ENCODE results near the gene GCKR. TPM values are rescaled to one million over a fixed set of nuclear protein-coding genes. Genes with fewer than 3 reads are reported as not detected.
"Not testable (repeated sequence)": the region's sequence is repeated elsewhere in the genome, so short reads cannot be mapped to it uniquely, and the experiment has no call there.

GCKR gene
- total RNA-seq, 2 experiments from 2014 or later = not detected

GRCh38 chr2:27552941-27553340 lies 56.3 kb downstream of the GCKR start:
- ChIA-PET POLR2A (interaction anchor here (0.6 kb wide), 1 partner anchor 26 kb away, joined by 4 read pairs; no protein-coding TSS in a partner anchor), CTCF (no interaction called here)
- ATAC-seq = no peak
- no peaks in the 10 kb centered on the region for H3K4me1 Mint-ChIP-seq (ENCODE audit: low read depth)
- no peaks in the 10 kb centered on the region for H3K36me3 Mint-ChIP-seq (ENCODE audit: low read depth)
- no peak overlapping the region for H3K27ac Mint-ChIP-seq
- DNase-seq = no peak
- no peaks in the 10 kb centered on the region for H3K9me3 Mint-ChIP-seq (ENCODE audit: insufficient read depth)
- peaks cover 18% of the 10 kb centered on the region for H3K27me3 Mint-ChIP-seq (ENCODE audit: low read depth)
- H3K4me3 Mint-ChIP-seq = no peak overlapping the region

GRCh38 chr2:27554451-27554850 lies 57.8 kb downstream of the GCKR start:
- H3K27ac Mint-ChIP-seq; H3K9me3 Mint-ChIP-seq (ENCODE audit: insufficient read depth); H3K4me1 Mint-ChIP-seq (ENCODE audit: low read depth); POLR2A ChIA-PET; DNase-seq; ATAC-seq; H3K4me3 Mint-ChIP-seq; CTCF ChIA-PET; H3K36me3 Mint-ChIP-seq (ENCODE audit: low read depth): not testable (repeated sequence)
- H3K27me3 Mint-ChIP-seq (ENCODE audit: low read depth) = peaks cover 18% of the 10 kb centered on the region

- Mint-ChIP-seq H3K27me3 (ENCODE audit: low read depth) (peaks cover 10% of the 10 kb centered on the region), H3K36me3 (ENCODE audit: low read depth) (no peaks in the 10 kb centered on the region), H3K4me3 (no peak overlapping the region), H3K9me3 (ENCODE audit: insufficient read depth) (no peaks in the 10 kb centered on the region), H3K4me1 (ENCODE audit: low read depth) (no peaks in the 10 kb centered on the region), H3K27ac (no peak overlapping the region)
- ChIA-PET CTCF (no interaction called here), POLR2A (no interaction called here)
- DNase-seq (peak; percentile 7), ATAC-seq (no peak)
Observed at GRCh38 chr2:27559228-27559627, 62.6 kb downstream of the GCKR start.

- H3K4me1 Mint-ChIP-seq (ENCODE audit: low read depth) = no peaks in the 10 kb centered on the region
- DNase-seq (no peak), ATAC-seq (no peak)
- no peaks in the 10 kb centered on the region for H3K9me3 Mint-ChIP-seq (ENCODE audit: insufficient read depth)
- H3K4me3 Mint-ChIP-seq = no peak overlapping the region
- H3K36me3 Mint-ChIP-seq (ENCODE audit: low read depth) = no peaks in the 10 kb centered on the region
- peaks cover 21% of the 10 kb centered on the region for H3K27me3 Mint-ChIP-seq (ENCODE audit: low read depth)
- ChIA-PET POLR2A (no interaction called here), CTCF (no interaction called here)
- no peak overlapping the region for H3K27ac Mint-ChIP-seq
Observed at GRCh38 chr2:27561060-27561459, 64.4 kb downstream of the GCKR start.

GRCh38 chr2:27566628-27567027 lies 70.0 kb downstream of the GCKR start:
- H3K9me3 Mint-ChIP-seq (ENCODE audit: insufficient read depth) = no peaks in the 10 kb centered on the region
- ChIA-PET POLR2A (interaction anchor here (0.6 kb wide), 1 partner anchor 90 kb away, joined by 3 read pairs; no protein-coding TSS in a partner anchor), CTCF (no interaction called here)
- H3K36me3 Mint-ChIP-seq (ENCODE audit: low read depth) = peaks cover 2% of the 10 kb centered on the region
- DNase-seq = no peak
- no peaks in the 10 kb centered on the region for H3K4me1 Mint-ChIP-seq (ENCODE audit: low read depth)
- H3K4me3 Mint-ChIP-seq = no peak overlapping the region
- H3K27me3 Mint-ChIP-seq (ENCODE audit: low read depth) = peaks cover 48% of the 10 kb centered on the region
- no peak overlapping the region for H3K27ac Mint-ChIP-seq
- no peak for ATAC-seq

- Mint-ChIP-seq H3K36me3 (ENCODE audit: low read depth) (peaks cover 2% of the 10 kb centered on the region), H3K4me3 (no peak overlapping the region), H3K9me3 (ENCODE audit: insufficient read depth) (no peaks in the 10 kb centered on the region), H3K27ac (no peak overlapping the region), H3K4me1 (ENCODE audit: low read depth) (no peaks in the 10 kb centered on the region), H3K27me3 (ENCODE audit: low read depth) (peaks cover 50% of the 10 kb centered on the region)
- POLR2A ChIA-PET = no interaction called here
- no peak for ATAC-seq
- CTCF ChIA-PET = interaction anchor here (0.9 kb wide), 1 partner anchor 16 kb away, joined by 3 read pairs; no protein-coding TSS in a partner anchor
- no peak for DNase-seq
Observed at GRCh38 chr2:27569398-27569797, 72.8 kb downstream of the GCKR start.

GRCh38 chr2:27571197-27571596 lies 74.6 kb downstream of the GCKR start:
- H3K9me3 Mint-ChIP-seq (ENCODE audit: insufficient read depth) = no peaks in the 10 kb centered on the region
- no peak overlapping the region for H3K4me3 Mint-ChIP-seq
- H3K4me1 Mint-ChIP-seq (ENCODE audit: low read depth) = no peaks in the 10 kb centered on the region
- ChIA-PET CTCF (interaction anchor here (2.6 kb wide), 1 partner anchor 112 kb away, joined by 6 read pairs; no protein-coding TSS in a partner anchor), POLR2A (no interaction called here)
- DNase-seq = no peak
- no peak overlapping the region for H3K27ac Mint-ChIP-seq
- ATAC-seq = no peak
- peaks cover 38% of the 10 kb centered on the region for H3K27me3 Mint-ChIP-seq (ENCODE audit: low read depth)
- H3K36me3 Mint-ChIP-seq (ENCODE audit: low read depth) = peaks cover 2% of the 10 kb centered on the region

- no peaks in the 10 kb centered on the region for H3K4me1 Mint-ChIP-seq (ENCODE audit: low read depth)
- DNase-seq (no peak), ATAC-seq (no peak)
- no peaks in the 10 kb centered on the region for H3K9me3 Mint-ChIP-seq (ENCODE audit: insufficient read depth)
- H3K4me3 Mint-ChIP-seq = no peak overlapping the region
- H3K36me3 Mint-ChIP-seq (ENCODE audit: low read depth) = peaks cover 2% of the 10 kb centered on the region
- ChIA-PET CTCF (interaction anchor here (2.6 kb wide), 1 partner anchor 111 kb away, joined by 6 read pairs; no protein-coding TSS in a partner anchor), POLR2A (no interaction called here)
- H3K27ac Mint-ChIP-seq = no peak overlapping the region
- H3K27me3 Mint-ChIP-seq (ENCODE audit: low read depth) = peaks cover 35% of the 10 kb centered on the region
Observed at GRCh38 chr2:27571681-27572080, 75.0 kb downstream of the GCKR start.

GRCh38 chr2:27572439-27572838 lies 75.8 kb downstream of the GCKR start:
- ChIA-PET POLR2A (no interaction called here), CTCF (interaction anchor here (2.6 kb wide), 1 partner anchor 111 kb away, joined by 6 read pairs; no protein-coding TSS in a partner anchor)
- DNase-seq = no peak
- ATAC-seq = no peak
- Mint-ChIP-seq H3K4me3 (no peak overlapping the region), H3K4me1 (ENCODE audit: low read depth) (no peaks in the 10 kb centered on the region), H3K36me3 (ENCODE audit: low read depth) (peaks cover 2% of the 10 kb centered on the region), H3K27me3 (ENCODE audit: low read depth) (peaks cover 31% of the 10 kb centered on the region), H3K27ac (no peak overlapping the region), H3K9me3 (ENCODE audit: insufficient read depth) (no peaks in the 10 kb centered on the region)

GRCh38 chr2:27572998-27573429 lies 76.4 kb downstream of the GCKR start:
- POLR2A ChIA-PET = no interaction called here
- no peaks in the 10 kb centered on the region for H3K9me3 Mint-ChIP-seq (ENCODE audit: insufficient read depth)

More at GRCh38 chr2:27572998-27573429, 76.4 kb downstream of the GCKR start:
- ATAC-seq = no peak
- H3K27me3 Mint-ChIP-seq (ENCODE audit: low read depth) = peaks cover 36% of the 10 kb centered on the region
- H3K4me1 Mint-ChIP-seq (ENCODE audit: low read depth) = no peaks in the 10 kb centered on the region
- CTCF ChIA-PET = interaction anchor here (1.2 to 2.6 kb wide), 2 partner anchors 110 to 203 kb away, joined by 3 to 6 read pairs; no protein-coding TSS in a partner anchor
- H3K4me3 Mint-ChIP-seq = no peak overlapping the region
- H3K36me3 Mint-ChIP-seq (ENCODE audit: low read depth) = peaks cover 2% of the 10 kb centered on the region
- H3K27ac Mint-ChIP-seq = no peak overlapping the region
- DNase-seq = no peak

Other genes starting within 250 kb of the GCKR start
- not detected for gene SLC30A3, start 233.8 kb upstream of the GCKR start, total RNA-seq
- gene DNAJC5G, start 221.4 kb upstream of the GCKR start, total RNA-seq = not detected
- gene TRIM54, start 214.4 kb upstream of the GCKR start, total RNA-seq = under 1 TPM; 0.26 to 0.31 TPM
- gene UCN, start 188.4 kb upstream of the GCKR start, total RNA-seq = 1 to 10 TPM; 2.2 to 2.6 TPM
- gene MPV17, start 173.7 kb upstream of the GCKR start, total RNA-seq = 10 to 100 TPM; 78.0 to 80.5 TPM
- gene GTF3C2, start 140.1 kb upstream of the GCKR start, total RNA-seq = 10 to 100 TPM; 60.9 to 62.6 TPM
- gene EIF2B4, start 126.5 kb upstream of the GCKR start, total RNA-seq = 10 to 100 TPM; 34.5 to 37.0 TPM
- gene SNX17, start 126.2 kb upstream of the GCKR start, total RNA-seq = 100 to 1,000 TPM; 119 to 120 TPM
- gene ZNF513, start 116.1 kb upstream of the GCKR start, total RNA-seq = 10 to 100 TPM; 11.8 to 13.3 TPM
- 100 to 1,000 TPM; 130 to 136 TPM for gene PPM1G, start 87.2 kb upstream of the GCKR start, total RNA-seq
- gene NRBP1, start 68.2 kb upstream of the GCKR start, total RNA-seq = 10 to 100 TPM; 91.2 to 91.3 TPM
- 1 to 10 TPM; 5.6 to 6.6 TPM for gene KRTCAP3, start 54.5 kb upstream of the GCKR start, total RNA-seq
- 10 to 100 TPM; 10.0 to 11.2 TPM for gene IFT172, start 7.1 kb upstream of the GCKR start, total RNA-seq
- not detected for gene FNDC4, start 1.6 kb upstream of the GCKR start, total RNA-seq
- gene ZNF512, start 86.2 kb downstream of the GCKR start, total RNA-seq = 10 to 100 TPM; 37.0 to 39.0 TPM
- 1 to 10 TPM; 1.5 to 1.6 TPM for gene CCDC121, start 132.2 kb downstream of the GCKR start, total RNA-seq
- gene GPN1, start 132.2 kb downstream of the GCKR start, total RNA-seq = 10 to 100 TPM; 39.7 to 41.4 TPM
- 10 to 100 TPM; 30.1 to 30.8 TPM for gene SUPT7L, start 166.8 kb downstream of the GCKR start, total RNA-seq
- 10 to 100 TPM; 24.2 to 25.2 TPM for gene SLC4A1AP, start 167.1 kb downstream of the GCKR start, total RNA-seq

All from activated CD8-positive, alpha-beta T cell treated with anti-CD3 and anti-CD28 coated beads, Interleukin-2, amount 10 ng/mL, durations not matched to agents 7 days and 5 days (primary cell).